HCT116 (cell line): Measurements from ENCODE around the gene STMND1. TPM values are rescaled to one million over a fixed set of nuclear protein-coding genes. Genes with fewer than 3 reads are reported as not detected.

Experiments
- ATAC-seq: fragments of 200-7000 bp; cut with Tn5 transposase; 2 replicates; pipeline ENCODE4 v1.9.1; 2020; ENCODE audit warnings: mild to moderate bottlenecking, moderate library complexity
- BruUV-seq: library from RNA; stranded (reverse); fragments of 400-500 nt; replicated peaks from 2 replicates; lab custom pipeline; 2021; lab: Mats Ljungman, UMichigan
- CTCF ChIA-PET: fragments of 300-600 bp; sonication (Branson Sonifier 250); formaldehyde crosslinking; loops from one replicate; lab custom pipeline; 2021; ENCODE audit warnings: antibody characterized with exemption; lab: Charles Lee
- POLR2A ChIA-PET: fragments of 300-600, 350-600 bp; sonication (Branson Sonifier 250); formaldehyde crosslinking; loops from one replicate; lab custom pipeline; 2021; ENCODE audit warnings: antibody characterized with exemption; lab: Charles Lee
- RAD21 ChIA-PET, 2 experiments: fragments of 300-600 bp; sonication (Branson Sonifier 250); formaldehyde crosslinking; loops; one replicate each; lab custom pipeline; 2023; ENCODE audit warnings: low total read pairs in 2 of 2; ENCODE audit not compliant: uncharacterized antibody in 2 of 2, unreplicated experiment in 2 of 2, low non-redundant PET in 1 of 2; lab: Charles Lee
- DNase-seq: peaks from one replicate; pipeline ENCODE4 v3.0.0-alpha.2; 2010; ENCODE audit warnings: low read depth, low spot score
- H2AFZ ChIP-seq: fragments of 200-600 bp; shearing (Covaris generic), sonication (generic); 2 replicates; pipeline ENCODE4 v1.6.1; 2017; ENCODE audit warnings: low read depth, mixed run types, mixed read lengths, antibody characterized with exemption, low read length; ENCODE audit not compliant: poor library complexity, severe bottlenecking
- H3K27ac ChIP-seq: 2 replicates; pipeline ENCODE4 v1.5.1; 2012; ENCODE audit warnings: low read depth, low read length
- H3K27me3 ChIP-seq: fragments of 200-600 bp; sonication (generic); 2 replicates; pipeline ENCODE4 v1.6.1; 2016; ENCODE audit warnings: mixed run types, low read length, mixed read lengths; ENCODE audit not compliant: insufficient read depth
- H3K36me3 ChIP-seq, 2 experiments: fragments of 200-500 bp in 1 of 2; fragments of 200-600 bp in 1 of 2; sonication (Bioruptor generic) in 1 of 2; sonication (generic) in 1 of 2; 2 replicates each; pipeline versions ENCODE4 v1.5.1 to v1.6.1; 2014 to 2016; ENCODE audit warnings: low read length in 2 of 2, inconsistent platforms in 1 of 2, mixed read lengths in 1 of 2, mixed run types in 1 of 2; ENCODE audit not compliant: insufficient read depth in 2 of 2, control insufficient read depth in 1 of 2
- H3K4me1 ChIP-seq, 2 experiments: fragments of 200-600 bp in 1 of 2; sonication (generic) in 1 of 2; 2 replicates each; pipeline versions ENCODE4 v1.5.1 to v1.6.1; 2012 to 2017; ENCODE audit warnings: low read length in 2 of 2, inconsistent platforms in 1 of 2, mild to moderate bottlenecking in 1 of 2, mixed read lengths in 1 of 2, mixed run types in 1 of 2, moderate library complexity in 1 of 2; ENCODE audit not compliant: insufficient read depth in 2 of 2, control insufficient read depth in 1 of 2
- H3K4me2 ChIP-seq: fragments of 200-600 bp; sonication (generic); 2 replicates; pipeline ENCODE4 v1.6.1; 2017; ENCODE audit warnings: mixed run types, low read length, mixed read lengths
- H3K4me3 ChIP-seq, 2 experiments: fragments of 200-600 bp in 1 of 2; sonication (generic) in 1 of 2; replicated peaks in 1 of 2; 2 replicates each; pipeline ENCODE4 v1.5.1; 2011 to 2016; ENCODE audit warnings: low read length in 2 of 2, control low read depth in 1 of 2, low read depth in 1 of 2, mild to moderate bottlenecking in 1 of 2, mixed read lengths in 1 of 2, mixed run types in 1 of 2
- H3K79me2 ChIP-seq: fragments of 200-600 bp; sonication (generic); 2 replicates; pipeline ENCODE4 v1.6.1; 2017; ENCODE audit warnings: mild to moderate bottlenecking, mixed run types, low read length, moderate library complexity, mixed read lengths; ENCODE audit not compliant: insufficient read depth
- H3K9ac ChIP-seq: fragments of 200-600 bp; sonication (generic); 2 replicates; pipeline ENCODE4 v1.6.1; 2016; ENCODE audit warnings: low read length, mixed read lengths
- H3K9me2 ChIP-seq: fragments of 200-600 bp; sonication (generic), shearing (Covaris generic); 2 replicates; pipeline ENCODE4 v1.6.1; 2017; ENCODE audit warnings: mixed run types, mild to moderate bottlenecking, moderate library complexity; ENCODE audit not compliant: insufficient read depth
- H3K9me3 ChIP-seq, 2 experiments: fragments of 200-500 bp in 1 of 2; fragments of 200-600 bp in 1 of 2; sonication (Bioruptor generic) in 1 of 2; sonication (generic) in 1 of 2; 2 replicates each; pipeline ENCODE4 v1.6.1; 2014 to 2017; ENCODE audit warnings: low read length in 2 of 2, mixed read lengths in 2 of 2, inconsistent platforms in 1 of 2, low read depth in 1 of 2, mild to moderate bottlenecking in 1 of 2, mixed run types in 1 of 2, moderate library complexity in 1 of 2; ENCODE audit not compliant: control insufficient read depth in 1 of 2, insufficient read depth in 1 of 2
- H4K20me1 ChIP-seq: fragments of 200-600 bp; sonication (generic), shearing (Covaris generic); 2 replicates; pipeline ENCODE4 v1.6.1; 2017; ENCODE audit warnings: mixed run types, mild to moderate bottlenecking, moderate library complexity; ENCODE audit not compliant: insufficient read depth
- ATF3 ChIP-seq: IDR thresholded peaks from 2 replicates; pipeline ENCODE4 v1.6.1; 2012
- CBX3 ChIP-seq: IDR thresholded peaks from 2 replicates; pipeline ENCODE4 v1.6.1; 2012; ENCODE audit warnings: low read depth
- CTCF ChIP-seq, 3 experiments: fragments of 200-600 bp in 1 of 3; sonication (generic) in 1 of 3; IDR thresholded peaks in 2 of 3; conservative IDR thresholded peaks in 1 of 3; 2 replicates each; pipeline ENCODE4 v1.5.1; 2012 to 2017; ENCODE audit warnings: low read depth in 2 of 3, low read length in 2 of 3, antibody characterized with exemption in 1 of 3, borderline replicate concordance in 1 of 3, control low read depth in 1 of 3, mild to moderate bottlenecking in 1 of 3, mixed read lengths in 1 of 3, mixed run types in 1 of 3, moderate library complexity in 1 of 3; ENCODE audit not compliant: insufficient read depth in 1 of 3
- EGR1 ChIP-seq: IDR thresholded peaks from 2 replicates; pipeline ENCODE4 v1.6.1; 2012; ENCODE audit warnings: low read depth
- ELF1 ChIP-seq: IDR thresholded peaks from 2 replicates; pipeline ENCODE4 v1.6.1; 2012; ENCODE audit warnings: low read depth, borderline replicate concordance
- EZH2phosphoT487 ChIP-seq: fragments of 200-600 bp; IDR thresholded peaks from 2 replicates; pipeline ENCODE4 v1.6.1; 2018; ENCODE audit warnings: antibody characterized with exemption, borderline replicate concordance
- FOSL1 ChIP-seq: IDR thresholded peaks from 2 replicates; pipeline ENCODE4 v1.6.1; 2012; ENCODE audit warnings: low read depth
- JUND ChIP-seq: IDR thresholded peaks from 2 replicates; pipeline ENCODE4 v1.6.1; 2012
- MAX ChIP-seq: IDR thresholded peaks from 2 replicates; pipeline ENCODE4 v1.6.1; 2012
- POLR2A ChIP-seq: IDR thresholded peaks from 2 replicates; pipeline ENCODE4 v1.7.0; 2011; ENCODE audit warnings: borderline replicate concordance; ENCODE audit not compliant: insufficient read depth, insufficient read length; ENCODE audit errors: extremely low read depth
- POLR2AphosphoS5 ChIP-seq: IDR thresholded peaks from 2 replicates; pipeline ENCODE4 v1.6.1; 2011; ENCODE audit warnings: mild to moderate bottlenecking, low read depth, low read length, moderate library complexity
- RAD21 ChIP-seq: IDR thresholded peaks from 2 replicates; pipeline ENCODE4 v1.6.1; 2012; ENCODE audit warnings: low read depth, mild to moderate bottlenecking
- SP1 ChIP-seq: IDR thresholded peaks from 2 replicates; pipeline ENCODE4 v1.6.1; 2012; ENCODE audit warnings: low read depth
- TCF7L2 ChIP-seq: IDR thresholded peaks from 2 replicates; pipeline ENCODE4 v1.7.0; 2011; ENCODE audit warnings: borderline replicate concordance, inconsistent platforms; ENCODE audit not compliant: insufficient read depth, insufficient read length; ENCODE audit errors: extremely low read depth
- ZFX ChIP-seq: fragments of 450-650 bp; IDR thresholded peaks from 2 replicates; pipeline ENCODE4 v1.6.1; 2017
- ZNF274 ChIP-seq: fragments of 200-500 bp; sonication (Bioruptor generic); IDR thresholded peaks from 2 replicates; pipeline ENCODE4 v1.6.1; 2014; ENCODE audit warnings: mild to moderate bottlenecking, low read depth, low read length, inconsistent platforms
- intact Hi-C: fragments of 100-400 bp; cut with micrococcal nuclease; formaldehyde crosslinking; loops from 2 replicates; pipeline ENCODE4 v1.10.0; 2022
- total RNA-seq: library from RNA; stranded (reverse); gene quantifications from one replicate; pipeline ENCODE4 v1.2.1, GENCODE V29; 2021; ENCODE audit not compliant: unreplicated experiment

The STMND1 gene
- total RNA-seq, 1 experiment from 2014 or later, result not detected

GRCh38 chr6:17172836-17173470 is 71.1 kb downstream of the STMND1 start:
- H3K4me2 ChIP-seq, result no peak overlapping the region
- no peaks in the 10 kb centered on the region for H4K20me1 ChIP-seq
- no TSS peak for BruUV-seq
- no peaks in the 10 kb centered on the region for H3K4me1 ChIP-seq
- H3K9me3 ChIP-seq, result no peaks in the 10 kb centered on the region
- no peaks in the 10 kb centered on the region for H3K36me3 ChIP-seq
- no peak for TF ChIP-seq JUND
- TF ChIP-seq CBX3, result no peak
- no peak for TF ChIP-seq MAX
- no peak for TF ChIP-seq FOSL1
- H3K79me2 ChIP-seq, result no peaks in the 10 kb centered on the region
- POLR2A ChIA-PET, result no interaction called here
- intact Hi-C loops, result no loop called here
- H3K9ac ChIP-seq, result no peak overlapping the region
- ATAC-seq, result no peak
- no peak for DNase-seq
- no peak overlapping the region for H2AFZ ChIP-seq
- no peak overlapping the region for H3K4me3 ChIP-seq
- H3K9me2 ChIP-seq, result no peaks in the 10 kb centered on the region
- CTCF ChIA-PET, result no interaction called here
- RAD21 ChIA-PET, result interaction anchor here in 1 of 2 experiments (0.6 kb wide), 1 partner anchor 323 kb away, joined by 3 read pairs; no protein-coding TSS in a partner anchor
- no peak overlapping the region for H3K27ac ChIP-seq
- no peaks in the 10 kb centered on the region for H3K27me3 ChIP-seq

- ChIA-PET POLR2A (no interaction called here), RAD21 (no interaction called here), CTCF (no interaction called here)
- no peaks in the 10 kb centered on the region for H3K9me2 ChIP-seq
- no peak overlapping the region for H3K27ac ChIP-seq
- H4K20me1 ChIP-seq, result no peaks in the 10 kb centered on the region
- no peaks in the 10 kb centered on the region for H3K79me2 ChIP-seq
- no peak overlapping the region for H3K9ac ChIP-seq
- no peaks in the 10 kb centered on the region for H3K27me3 ChIP-seq
- peaks cover 0 to 14% of the 10 kb centered on the region in 2 experiments; a peak in 2 of 4 replicates for H3K4me1 ChIP-seq
- no peaks in the 10 kb centered on the region; a peak in 1 of 4 replicates for H3K9me3 ChIP-seq
- ATAC-seq (no peak), DNase-seq (no peak)
- intact Hi-C loops, result no loop called here
- H2AFZ ChIP-seq, result no peak overlapping the region
- BruUV-seq, result no TSS peak
- H3K4me2 ChIP-seq, result no peak overlapping the region
- no peak overlapping the region for H3K4me3 ChIP-seq
- no peaks in the 10 kb centered on the region for H3K36me3 ChIP-seq
- TF ChIP-seq SP1 (no peak), CBX3 (no peak), ZNF274 (no peak), EZH2phosphoT487 (no peak), POLR2A (no peak), ATF3 (no peak), POLR2AphosphoS5 (no peak), RAD21 (no peak), TCF7L2 (no peak), EGR1 (no peak), ELF1 (no peak), MAX (no peak), ZFX (no peak), CTCF (IDR thresholded peaks at IDR 0.05 in 2 of 3, conservative IDR thresholded peaks at IDR 0.05 in 1 of 3; ENCODE audit: borderline replicate concordance in 1 of 3, insufficient read depth in 1 of 3, low read depth in 2 of 3, low read length in 2 of 3) (no peak)
Measured at GRCh38 chr6:17178326-17178725, 76.5 kb downstream of the STMND1 start.
